Measurements from ENCODE around the gene ELK3.

Gene ELK3

DNA sequence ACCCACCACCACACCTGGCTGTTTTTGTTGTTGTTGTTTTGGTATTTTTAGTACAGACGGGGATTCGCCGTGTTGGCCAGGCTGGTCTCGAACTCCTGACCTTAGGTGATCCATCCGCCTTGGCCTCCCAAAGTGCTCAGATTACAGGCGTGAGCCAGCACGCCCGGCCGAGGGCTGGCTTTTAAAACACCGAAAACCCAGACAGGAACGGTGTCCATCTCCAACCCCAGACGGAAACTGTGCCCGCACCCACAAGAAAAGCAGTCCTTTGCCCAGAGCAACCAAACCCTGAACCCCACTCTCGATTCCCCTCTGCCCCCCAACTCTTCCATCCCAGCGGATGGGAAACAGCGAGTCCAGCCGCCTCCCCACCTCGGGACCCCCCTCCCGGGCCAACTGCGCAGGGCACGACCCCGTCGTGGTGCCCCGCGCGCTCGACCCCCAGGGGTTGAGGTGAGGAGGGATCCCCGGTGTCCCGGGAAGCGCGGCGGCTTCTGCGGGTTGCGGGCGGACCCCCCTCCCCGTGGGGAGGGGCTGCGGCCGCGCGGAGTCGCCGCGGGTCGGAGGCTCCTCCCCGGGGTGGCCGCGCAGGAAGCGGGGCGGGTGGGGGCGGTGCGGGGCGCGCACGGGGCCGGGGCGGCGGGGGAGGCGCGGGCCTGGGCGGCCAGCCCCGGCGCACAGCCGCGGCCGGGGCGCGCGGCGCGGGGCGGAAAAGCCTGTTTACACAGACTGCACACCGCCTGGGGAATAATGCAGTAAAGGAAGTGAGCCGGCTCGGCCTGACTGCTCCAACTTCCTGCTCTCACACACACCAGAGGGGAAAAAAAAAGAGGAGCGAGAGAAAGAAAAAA, at the start of gene ELK3:
Gene ELK3 (plus strand): TSS at position 651 of the 851 bp plus-strand sequence.
- Histone ChIP-seq H3K36me3 (ENCODE audit: control insufficient read depth, insufficient read depth, low read length) (no peaks in the 10 kb centered on the region), H3K4me1 (ENCODE audit: control insufficient read depth, insufficient read depth, low read length) (no peaks in the 10 kb centered on the region), H3K9ac (ENCODE audit: low read length) (peak within 1 kb of the TSS; percentile 82), H3K27me3 (ENCODE audit: control insufficient read depth, insufficient read depth, low read length) (no peaks in the 10 kb centered on the region), H3K9me3 (ENCODE audit: control insufficient read depth, low read length) (no peaks in the 10 kb centered on the region), H3K4me3 (ENCODE audit: low read length) (peak within 1 kb of the TSS; percentile 77)

DNA sequence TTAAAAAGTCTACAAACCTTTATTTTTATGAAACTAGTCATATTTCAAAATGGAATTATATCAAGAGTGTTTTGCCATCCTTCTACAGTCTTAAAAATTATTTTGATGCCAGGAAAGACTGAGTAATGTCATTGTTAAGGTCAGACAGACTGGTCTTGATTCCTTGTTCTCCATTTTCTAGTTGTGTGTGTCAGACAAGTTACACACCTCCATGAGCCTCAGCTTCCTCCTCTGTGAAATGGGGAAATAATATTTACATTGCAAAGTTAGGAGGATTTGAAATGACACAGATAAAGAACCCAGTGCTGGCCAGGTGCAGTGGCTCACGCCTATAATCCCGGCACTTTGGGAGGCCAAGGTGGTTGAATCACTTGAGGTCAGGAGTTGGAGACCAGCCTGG, 47.4 kb upstream of the ELK3 start:
- Histone ChIP-seq H3K27me3 (ENCODE audit: control insufficient read depth, insufficient read depth, low read length) (no peaks in the 10 kb centered on the region), H3K9ac (ENCODE audit: low read length) (no peak overlapping the region), H3K36me3 (ENCODE audit: control insufficient read depth, insufficient read depth, low read length) (no peaks in the 10 kb centered on the region), H3K9me3 (ENCODE audit: control insufficient read depth, low read length) (no peaks in the 10 kb centered on the region), H3K4me3 (ENCODE audit: low read length) (no peak overlapping the region), H3K4me1 (ENCODE audit: control insufficient read depth, insufficient read depth, low read length) (no peaks in the 10 kb centered on the region)

DNA sequence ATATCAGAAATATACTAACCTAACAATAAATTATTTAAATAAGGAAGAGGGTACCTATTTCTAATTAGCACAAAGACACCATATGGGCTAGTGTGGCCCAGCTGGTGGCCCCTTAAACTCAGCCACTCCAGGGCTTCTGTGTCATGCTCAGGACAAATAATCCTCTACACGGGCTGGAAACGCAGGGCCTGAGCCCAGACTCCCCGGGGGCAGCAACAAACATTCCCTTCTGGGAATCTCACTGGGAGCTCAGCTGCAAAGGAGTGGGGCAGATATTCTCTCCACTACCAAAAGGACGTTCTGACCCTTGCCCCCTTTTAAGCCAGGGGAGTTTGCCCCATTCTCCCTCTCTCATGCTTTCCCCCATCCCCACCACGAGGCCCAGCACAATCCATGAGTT, 43.7 kb upstream of the ELK3 start:
- no peaks in the 10 kb centered on the region for H3K36me3 ChIP-seq (ENCODE audit: control insufficient read depth, insufficient read depth, low read length)
- no peak overlapping the region for H3K9ac ChIP-seq (ENCODE audit: low read length)
- no peaks in the 10 kb centered on the region for H3K9me3 ChIP-seq (ENCODE audit: control insufficient read depth, low read length)
- H3K27me3 ChIP-seq (ENCODE audit: control insufficient read depth, insufficient read depth, low read length): no peaks in the 10 kb centered on the region
- no peak overlapping the region for H3K4me3 ChIP-seq (ENCODE audit: low read length)
- H3K4me1 ChIP-seq (ENCODE audit: control insufficient read depth, insufficient read depth, low read length): no peaks in the 10 kb centered on the region

DNA sequence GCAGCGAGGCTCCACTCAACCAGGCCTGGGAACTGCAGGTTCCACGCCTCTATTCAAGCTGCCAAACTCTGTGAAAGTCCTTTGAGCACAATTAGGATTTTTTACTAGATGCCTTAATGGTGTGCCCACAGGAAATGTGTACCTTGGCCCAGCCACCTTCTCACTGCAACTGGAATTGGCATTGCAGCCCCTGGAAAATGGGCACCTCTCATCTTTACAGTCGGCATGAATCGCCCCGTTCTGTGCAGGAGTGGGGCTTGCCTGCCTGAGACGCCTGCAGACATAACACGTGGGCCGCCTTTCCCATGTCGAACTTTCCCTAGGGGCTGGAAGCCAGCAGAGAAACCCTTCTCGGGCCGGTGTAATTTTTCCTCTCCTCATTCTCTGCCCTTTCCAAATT, 42.0 kb upstream of the ELK3 start:
- H3K9me3 ChIP-seq (ENCODE audit: control insufficient read depth, low read length): no peaks in the 10 kb centered on the region
- no peak overlapping the region for H3K4me3 ChIP-seq (ENCODE audit: low read length)
- H3K27me3 ChIP-seq (ENCODE audit: control insufficient read depth, insufficient read depth, low read length): no peaks in the 10 kb centered on the region
- H3K36me3 ChIP-seq (ENCODE audit: control insufficient read depth, insufficient read depth, low read length): no peaks in the 10 kb centered on the region
- no peaks in the 10 kb centered on the region for H3K4me1 ChIP-seq (ENCODE audit: control insufficient read depth, insufficient read depth, low read length)
- no peak overlapping the region for H3K9ac ChIP-seq (ENCODE audit: low read length)

DNA sequence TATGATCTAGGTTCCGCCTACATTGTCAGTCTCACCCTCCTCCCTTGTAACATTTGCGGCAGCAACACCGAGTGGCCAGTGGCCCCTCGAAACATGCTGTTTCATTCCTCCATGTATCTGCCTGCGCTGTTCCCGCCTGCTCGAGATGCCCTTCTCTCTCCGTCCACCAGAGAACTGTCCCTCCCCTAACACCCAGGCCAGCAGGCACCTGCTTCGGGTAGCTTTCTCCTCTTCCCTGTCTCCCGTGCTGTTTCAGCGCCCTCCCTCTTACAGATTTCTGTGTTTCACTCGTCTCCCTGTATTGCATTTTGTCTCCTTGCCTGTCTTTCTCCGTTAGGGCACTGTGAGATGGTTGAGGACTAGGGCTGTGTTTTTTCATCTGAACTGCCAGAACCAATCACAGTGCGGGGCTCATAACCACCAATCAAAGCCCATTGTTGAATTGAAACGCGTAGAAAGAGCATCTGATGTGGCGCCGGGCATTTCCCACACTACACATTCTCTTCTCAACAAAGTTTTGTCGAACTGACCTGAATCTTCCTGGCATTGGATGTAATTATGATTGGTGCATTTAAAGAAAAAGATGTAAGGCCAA, 40.9 kb upstream of the ELK3 start:
- H3K9ac ChIP-seq (ENCODE audit: low read length): no peak overlapping the region
- no peak overlapping the region for H3K4me3 ChIP-seq (ENCODE audit: low read length)
- no peaks in the 10 kb centered on the region for H3K9me3 ChIP-seq (ENCODE audit: control insufficient read depth, low read length)
- no peaks in the 10 kb centered on the region for H3K27me3 ChIP-seq (ENCODE audit: control insufficient read depth, insufficient read depth, low read length)
- no peaks in the 10 kb centered on the region for H3K36me3 ChIP-seq (ENCODE audit: control insufficient read depth, insufficient read depth, low read length)
- H3K4me1 ChIP-seq (ENCODE audit: control insufficient read depth, insufficient read depth, low read length): no peaks in the 10 kb centered on the region

DNA sequence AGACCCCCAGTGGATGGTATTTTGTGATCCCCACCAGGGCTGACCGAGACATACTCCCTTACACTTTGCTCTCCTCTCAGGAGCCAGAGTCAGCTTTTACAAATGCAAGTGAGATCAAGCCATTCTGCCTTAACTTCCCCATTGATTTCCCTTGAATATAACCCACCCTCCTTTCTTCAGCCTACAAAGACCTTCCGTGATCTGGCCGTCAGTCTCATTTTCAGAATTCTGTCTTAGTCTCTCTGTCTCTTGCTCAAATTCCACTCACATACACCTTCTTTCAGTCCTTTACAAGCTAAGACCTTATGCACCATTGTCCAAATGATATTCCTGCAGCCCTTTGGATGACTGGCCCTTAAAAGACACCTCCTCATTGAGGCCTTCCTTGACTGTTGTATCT, 39.0 kb upstream of the ELK3 start:
- no peaks in the 10 kb centered on the region for H3K9me3 ChIP-seq (ENCODE audit: control insufficient read depth, low read length)

DNA sequence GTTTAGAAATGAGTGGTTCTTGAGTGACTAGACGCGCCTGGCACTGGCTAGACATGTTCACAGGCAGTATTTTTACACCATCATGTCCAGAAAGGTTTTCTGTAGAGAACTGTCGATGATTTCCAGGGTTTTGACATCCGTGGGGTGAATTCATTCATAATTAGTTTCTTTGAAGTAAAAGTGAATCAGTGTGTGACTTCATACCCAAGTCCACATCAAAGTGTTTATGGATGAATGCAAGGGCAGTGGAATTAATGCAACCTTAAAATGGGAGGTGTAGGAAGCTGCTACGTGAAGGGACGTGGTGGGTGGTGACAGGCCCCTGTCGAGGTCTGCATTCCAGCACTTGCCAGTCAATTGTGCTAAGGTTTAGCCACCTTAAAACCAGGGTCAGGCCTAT, 38.4 kb upstream of the ELK3 start:
- no peaks in the 10 kb centered on the region for H3K9me3 ChIP-seq (ENCODE audit: control insufficient read depth, low read length)
- no peaks in the 10 kb centered on the region for H3K4me1 ChIP-seq (ENCODE audit: control insufficient read depth, insufficient read depth, low read length)
- H3K4me3 ChIP-seq (ENCODE audit: low read length): no peak overlapping the region

More for the DNA sequence above, 39.0 kb upstream of the ELK3 start:
- Histone ChIP-seq H3K36me3 (ENCODE audit: control insufficient read depth, insufficient read depth, low read length) (no peaks in the 10 kb centered on the region), H3K27me3 (ENCODE audit: control insufficient read depth, insufficient read depth, low read length) (no peaks in the 10 kb centered on the region), H3K9ac (ENCODE audit: low read length) (no peak overlapping the region), H3K4me1 (ENCODE audit: control insufficient read depth, insufficient read depth, low read length) (no peaks in the 10 kb centered on the region), H3K4me3 (ENCODE audit: low read length) (no peak overlapping the region)

DNA sequence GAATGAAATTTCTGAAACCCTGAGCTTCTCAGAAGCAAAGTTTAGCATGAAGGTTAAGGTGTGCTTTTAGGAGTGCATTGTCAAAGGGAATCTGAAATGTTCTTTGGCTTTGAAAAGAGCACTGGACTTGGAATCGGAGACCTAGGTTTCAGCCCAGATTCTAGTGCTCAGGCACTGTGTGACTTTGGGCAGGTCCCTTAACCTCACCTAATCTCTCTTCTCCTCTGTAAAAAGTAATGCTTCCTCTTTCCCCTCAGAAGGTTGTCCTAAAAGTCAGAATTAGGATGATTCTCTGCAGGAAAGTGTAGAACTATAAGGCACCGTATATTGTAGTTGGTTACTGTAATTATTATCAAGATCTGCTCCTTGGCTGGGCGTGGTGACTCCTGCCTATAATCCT, 38.0 kb upstream of the ELK3 start:
- Histone ChIP-seq H3K4me3 (ENCODE audit: low read length) (no peak overlapping the region), H3K36me3 (ENCODE audit: control insufficient read depth, insufficient read depth, low read length) (no peaks in the 10 kb centered on the region), H3K27me3 (ENCODE audit: control insufficient read depth, insufficient read depth, low read length) (no peaks in the 10 kb centered on the region), H3K4me1 (ENCODE audit: control insufficient read depth, insufficient read depth, low read length) (no peaks in the 10 kb centered on the region), H3K9me3 (ENCODE audit: control insufficient read depth, low read length) (no peaks in the 10 kb centered on the region), H3K9ac (ENCODE audit: low read length) (no peak overlapping the region)

More for the DNA sequence above, 38.4 kb upstream of the ELK3 start:
- Histone ChIP-seq H3K9ac (ENCODE audit: low read length) (no peak overlapping the region), H3K27me3 (ENCODE audit: control insufficient read depth, insufficient read depth, low read length) (no peaks in the 10 kb centered on the region), H3K36me3 (ENCODE audit: control insufficient read depth, insufficient read depth, low read length) (no peaks in the 10 kb centered on the region)

DNA sequence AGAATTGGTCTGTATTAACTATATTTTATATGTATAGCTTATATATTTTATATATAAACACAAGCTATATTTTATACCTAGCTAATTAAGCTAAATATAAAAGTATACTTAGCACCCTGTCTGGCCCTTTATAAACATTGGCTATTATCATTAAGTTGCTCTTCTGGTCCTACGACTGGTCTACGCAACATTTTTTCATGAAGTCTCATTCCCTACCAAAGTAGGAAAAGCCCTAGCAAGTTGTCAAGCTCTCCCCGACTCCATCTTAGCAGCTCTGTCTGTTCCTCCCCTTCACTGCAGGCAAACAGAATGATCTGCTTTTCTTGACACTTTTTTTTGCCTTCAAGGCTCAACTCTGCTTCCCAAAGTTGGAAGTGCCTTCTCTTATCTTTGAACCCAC, 36.7 kb upstream of the ELK3 start:
- Histone ChIP-seq H3K27me3 (ENCODE audit: control insufficient read depth, insufficient read depth, low read length) (no peaks in the 10 kb centered on the region), H3K4me1 (ENCODE audit: control insufficient read depth, insufficient read depth, low read length) (no peaks in the 10 kb centered on the region), H3K36me3 (ENCODE audit: control insufficient read depth, insufficient read depth, low read length) (no peaks in the 10 kb centered on the region), H3K4me3 (ENCODE audit: low read length) (no peak overlapping the region), H3K9ac (ENCODE audit: low read length) (no peak overlapping the region), H3K9me3 (ENCODE audit: control insufficient read depth, low read length) (no peaks in the 10 kb centered on the region)

DNA sequence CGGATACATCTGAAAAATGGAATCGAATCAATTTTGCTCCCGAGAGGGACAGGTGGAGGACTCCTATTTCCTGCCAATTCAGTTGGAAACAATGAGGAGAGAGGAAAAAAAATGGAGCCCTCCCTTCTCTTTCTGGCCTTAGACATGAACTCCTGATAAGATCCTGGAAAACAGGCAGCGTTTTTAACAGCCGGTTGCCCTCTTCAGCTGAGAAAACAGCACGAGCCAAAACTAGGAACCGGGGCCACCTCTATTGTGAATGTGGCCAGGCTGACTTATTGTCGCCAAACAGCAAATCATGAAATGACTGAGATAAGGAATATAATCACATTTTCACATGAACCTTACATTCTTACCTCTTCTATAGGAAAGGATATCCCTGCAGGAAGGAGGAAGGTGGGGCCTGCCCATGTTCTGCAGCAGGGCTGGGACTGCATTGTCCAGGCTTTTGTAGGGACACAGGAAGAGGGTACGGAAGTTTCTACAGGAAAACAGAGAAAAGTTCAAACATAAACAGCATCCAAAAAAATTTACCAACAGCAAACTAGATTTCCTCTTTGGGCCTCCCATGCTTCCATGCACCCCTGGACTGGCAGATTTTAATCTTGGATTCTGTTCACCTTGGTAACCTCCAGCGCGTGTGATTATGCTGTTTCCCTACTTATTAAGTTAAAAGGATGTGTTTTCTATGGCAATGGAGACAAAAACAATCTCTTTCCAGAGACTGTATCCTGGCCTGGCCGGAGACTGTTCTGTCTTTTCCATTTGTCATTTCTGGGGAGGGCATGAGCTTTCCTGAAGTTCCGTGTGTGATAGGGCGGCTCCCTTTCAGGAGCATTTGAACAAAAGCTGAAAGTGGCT, 29.0 kb upstream of the ELK3 start:
- Histone ChIP-seq H3K4me3 (ENCODE audit: low read length) (no peak overlapping the region), H3K36me3 (ENCODE audit: control insufficient read depth, insufficient read depth, low read length) (no peaks in the 10 kb centered on the region), H3K4me1 (ENCODE audit: control insufficient read depth, insufficient read depth, low read length) (no peaks in the 10 kb centered on the region)

DNA sequence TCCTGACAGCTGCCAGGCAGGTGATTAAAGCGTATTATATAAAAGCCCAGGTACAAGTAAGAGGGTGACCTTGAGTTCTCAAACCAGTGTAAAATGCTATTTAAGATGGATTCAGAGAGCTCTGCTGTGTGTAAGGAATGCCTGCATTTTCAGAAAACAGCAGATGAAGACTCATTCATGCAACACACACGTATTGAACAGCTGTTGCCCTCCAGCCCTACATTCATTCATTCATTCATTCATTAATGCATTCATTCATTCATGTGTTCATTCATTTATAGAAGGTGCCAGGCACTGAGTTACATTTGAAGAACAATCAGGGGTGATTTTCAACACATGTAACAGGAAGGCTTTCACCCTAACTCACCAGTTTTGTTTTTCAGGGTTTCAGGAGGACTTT, 27.4 kb upstream of the ELK3 start:
- Histone ChIP-seq H3K4me1 (ENCODE audit: control insufficient read depth, insufficient read depth, low read length) (peaks cover 5% of the 10 kb centered on the region), H3K9ac (ENCODE audit: low read length) (no peak overlapping the region), H3K27me3 (ENCODE audit: control insufficient read depth, insufficient read depth, low read length) (no peaks in the 10 kb centered on the region), H3K4me3 (ENCODE audit: low read length) (no peak overlapping the region), H3K36me3 (ENCODE audit: control insufficient read depth, insufficient read depth, low read length) (no peaks in the 10 kb centered on the region), H3K9me3 (ENCODE audit: control insufficient read depth, low read length) (no peaks in the 10 kb centered on the region)

More for the DNA sequence above, 29.0 kb upstream of the ELK3 start:
- no peaks in the 10 kb centered on the region for H3K27me3 ChIP-seq (ENCODE audit: control insufficient read depth, insufficient read depth, low read length)
- no peak overlapping the region for H3K9ac ChIP-seq (ENCODE audit: low read length)
- H3K9me3 ChIP-seq (ENCODE audit: control insufficient read depth, low read length): no peaks in the 10 kb centered on the region

DNA sequence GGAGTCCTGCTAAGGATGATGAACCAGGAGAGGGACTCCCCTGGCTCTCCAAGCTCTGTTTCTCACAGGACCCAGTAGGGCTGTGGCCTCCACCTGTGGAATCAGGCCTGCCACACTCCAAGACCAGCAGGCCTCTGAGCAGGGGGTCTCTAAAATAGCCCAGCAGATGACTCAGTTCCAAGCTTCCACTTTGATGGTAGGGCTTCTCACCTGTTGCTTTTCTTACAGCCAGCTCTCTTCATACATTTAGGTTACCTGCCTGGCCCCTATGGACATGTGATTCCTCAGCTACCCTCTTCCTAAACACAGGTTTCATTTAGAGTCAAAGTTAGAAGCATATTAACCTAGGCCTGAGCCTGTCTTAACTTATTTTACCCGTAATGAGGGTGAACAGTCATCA, 26.7 kb upstream of the ELK3 start:
- Histone ChIP-seq H3K27me3 (ENCODE audit: control insufficient read depth, insufficient read depth, low read length) (no peaks in the 10 kb centered on the region), H3K9ac (ENCODE audit: low read length) (no peak overlapping the region), H3K4me1 (ENCODE audit: control insufficient read depth, insufficient read depth, low read length) (peaks cover 5% of the 10 kb centered on the region), H3K36me3 (ENCODE audit: control insufficient read depth, insufficient read depth, low read length) (no peaks in the 10 kb centered on the region), H3K4me3 (ENCODE audit: low read length) (no peak overlapping the region), H3K9me3 (ENCODE audit: control insufficient read depth, low read length) (no peaks in the 10 kb centered on the region)

Data from mucosa of stomach (tissue), 1 donor.